NOMO-1 treated with dmso at 0.1 percent for 144 hours (cell line): ENCODE data around the gene MPC1.
"Not testable (repeated sequence)": the region's sequence is repeated elsewhere in the genome, so short reads cannot be mapped to it uniquely, and the experiment has no call there.

Experiments used
- DNase-seq: peaks from one replicate; lab custom pipeline; 2025; ENCODE audit not compliant: unreplicated experiment; lab: John Stamatoyannopoulos, UW

The MPC1 gene

DNA sequence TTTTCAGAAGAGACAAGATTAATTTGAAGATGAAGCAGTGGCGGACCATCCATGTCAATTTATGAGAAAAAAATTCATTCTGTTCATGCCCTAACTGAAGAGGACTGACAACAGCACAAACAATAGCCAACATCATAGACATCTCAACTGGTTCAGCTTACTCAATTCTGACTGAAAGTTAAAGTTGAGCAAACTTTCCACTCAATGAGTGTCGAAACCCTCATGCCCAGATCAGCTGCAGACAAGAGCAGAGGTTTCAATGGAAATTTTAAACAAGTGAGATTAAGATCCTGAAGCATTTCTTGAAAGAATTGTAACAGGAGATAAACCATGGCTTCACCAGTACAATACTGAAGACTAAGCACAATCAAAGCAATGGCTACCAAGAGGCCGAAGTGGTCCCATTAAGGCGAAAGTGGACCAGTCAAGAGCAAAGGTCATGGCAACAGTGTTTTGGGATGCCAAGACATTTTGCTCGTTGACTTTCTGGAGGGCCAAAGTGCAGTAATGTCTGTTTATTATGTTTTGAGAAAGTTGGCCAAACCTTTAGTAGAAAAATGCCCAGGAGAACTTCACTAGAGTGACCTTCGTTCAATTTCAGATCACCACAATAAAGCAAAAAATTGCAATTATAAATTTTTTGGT is 34.3 kb downstream of the MPC1 start:
- DNase-seq: peak; percentile 3

DNA sequence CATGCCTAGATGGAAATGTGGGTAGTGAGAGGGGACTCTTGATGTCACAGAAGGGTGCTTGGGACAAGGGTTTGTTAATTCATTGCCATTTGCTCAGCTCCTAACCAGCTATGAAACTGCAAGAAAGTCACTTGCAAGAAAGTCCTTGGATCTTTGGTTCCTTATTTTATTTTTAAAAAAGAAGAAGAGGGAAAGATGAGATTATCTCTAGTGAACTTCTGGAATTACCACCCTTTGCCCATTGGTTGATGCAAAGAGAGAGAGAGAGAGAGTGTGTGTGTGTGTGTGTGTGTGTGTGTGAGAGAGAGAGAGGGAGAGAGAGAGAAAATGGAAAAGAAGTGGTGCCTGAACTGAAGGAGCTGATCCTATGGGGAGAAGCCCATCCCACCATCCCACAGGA is 35.8 kb downstream of the MPC1 start:
- no peak for DNase-seq

DNA sequence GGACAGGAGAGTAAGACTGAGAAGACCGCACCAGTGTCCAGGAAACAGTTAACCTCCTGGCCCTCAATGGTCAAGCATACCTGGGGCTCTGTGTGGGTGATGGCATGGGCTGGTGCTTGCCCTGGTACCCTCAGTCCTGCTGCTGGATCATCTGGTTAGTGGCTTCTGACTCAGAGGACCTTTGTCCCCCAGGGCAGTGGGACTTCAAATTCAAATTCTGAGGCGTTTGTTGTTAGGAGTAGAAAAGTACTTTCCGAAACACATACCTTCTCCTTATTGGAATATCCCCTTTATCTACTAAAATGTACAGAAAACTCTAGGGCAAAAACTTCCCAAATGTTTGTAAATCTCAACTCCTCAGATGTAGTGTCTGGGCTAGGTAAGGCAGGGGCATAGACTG is 36.3 kb downstream of the MPC1 start:
- no peak for DNase-seq

DNA sequence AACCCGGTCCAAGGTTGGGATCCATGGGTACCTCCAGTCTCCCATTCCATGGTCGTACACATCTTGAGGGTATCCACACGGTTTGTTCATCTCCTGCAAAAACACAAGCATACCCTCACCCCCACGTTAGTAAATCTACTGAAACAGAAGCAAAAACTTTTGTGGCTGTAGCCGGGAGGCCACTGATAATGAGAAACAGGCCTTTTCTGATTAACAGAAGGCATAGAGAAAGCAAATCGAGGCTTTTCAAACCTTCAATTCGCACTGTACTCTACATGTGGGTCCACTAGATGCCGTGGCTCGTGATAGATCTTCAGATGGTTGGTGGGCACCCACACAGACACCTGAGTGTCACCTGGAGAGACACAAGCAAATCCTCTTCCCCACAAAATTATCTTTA is 37.1 kb downstream of the MPC1 start:
- not testable (repeated sequence) for DNase-seq

DNA sequence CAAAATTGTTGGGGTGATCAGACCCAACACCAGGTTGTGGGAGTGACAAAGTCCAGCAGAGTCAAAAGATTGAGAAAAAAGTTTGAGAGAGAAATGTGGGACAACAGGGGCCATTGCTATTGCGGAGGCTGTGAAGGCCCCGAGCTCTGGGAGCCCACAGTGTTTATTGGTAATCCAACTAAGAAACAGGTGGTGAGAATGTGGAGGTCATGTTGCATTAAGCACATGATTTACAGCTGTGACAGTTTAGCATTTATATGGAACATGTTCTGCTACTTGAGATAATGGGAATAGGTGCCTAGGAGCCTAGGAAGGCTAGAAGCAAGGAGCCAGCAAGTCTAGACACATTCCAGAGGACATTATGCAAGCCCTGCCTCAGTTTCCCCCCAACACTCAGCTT is 37.8 kb downstream of the MPC1 start:
- DNase-seq: not testable (repeated sequence)

DNA sequence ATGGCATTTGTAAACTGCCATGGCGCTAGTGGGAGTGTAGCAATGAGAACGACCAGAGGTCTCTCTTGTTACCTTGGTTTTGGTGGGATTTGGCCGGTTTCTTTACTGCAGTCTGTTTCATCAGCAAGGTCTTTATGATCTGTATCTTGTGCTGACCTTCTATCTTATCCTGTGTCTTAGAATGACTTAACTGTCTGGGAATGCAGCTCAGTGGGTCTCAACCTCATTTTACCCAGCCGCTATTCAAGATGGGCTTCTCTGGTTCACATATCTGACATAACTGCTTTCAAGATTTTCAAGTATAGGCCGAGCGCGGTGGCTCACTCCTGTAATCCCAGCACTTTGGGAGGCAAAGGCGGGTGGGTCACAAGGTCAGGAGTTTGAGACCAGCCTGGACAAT is 38.5 kb downstream of the MPC1 start:
- DNase-seq: no peak

DNA sequence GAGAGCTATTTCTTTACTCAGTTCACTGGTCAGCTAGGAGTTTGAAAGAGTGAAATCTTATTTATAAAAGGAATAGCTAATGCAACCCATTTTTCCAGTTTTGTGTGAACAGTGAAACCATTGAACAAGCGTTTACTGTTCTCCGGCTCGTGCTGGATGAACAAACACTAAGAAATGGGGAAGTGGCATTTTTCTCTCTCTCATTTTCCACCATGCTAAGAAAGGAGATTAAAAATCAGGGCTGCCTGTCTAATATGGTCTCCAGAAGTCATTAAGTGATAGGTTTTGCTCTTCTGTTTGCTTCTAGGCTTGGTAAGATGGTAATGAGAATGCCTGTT is 39.6 kb downstream of the MPC1 start:
- DNase-seq: peak; percentile 31

DNA sequence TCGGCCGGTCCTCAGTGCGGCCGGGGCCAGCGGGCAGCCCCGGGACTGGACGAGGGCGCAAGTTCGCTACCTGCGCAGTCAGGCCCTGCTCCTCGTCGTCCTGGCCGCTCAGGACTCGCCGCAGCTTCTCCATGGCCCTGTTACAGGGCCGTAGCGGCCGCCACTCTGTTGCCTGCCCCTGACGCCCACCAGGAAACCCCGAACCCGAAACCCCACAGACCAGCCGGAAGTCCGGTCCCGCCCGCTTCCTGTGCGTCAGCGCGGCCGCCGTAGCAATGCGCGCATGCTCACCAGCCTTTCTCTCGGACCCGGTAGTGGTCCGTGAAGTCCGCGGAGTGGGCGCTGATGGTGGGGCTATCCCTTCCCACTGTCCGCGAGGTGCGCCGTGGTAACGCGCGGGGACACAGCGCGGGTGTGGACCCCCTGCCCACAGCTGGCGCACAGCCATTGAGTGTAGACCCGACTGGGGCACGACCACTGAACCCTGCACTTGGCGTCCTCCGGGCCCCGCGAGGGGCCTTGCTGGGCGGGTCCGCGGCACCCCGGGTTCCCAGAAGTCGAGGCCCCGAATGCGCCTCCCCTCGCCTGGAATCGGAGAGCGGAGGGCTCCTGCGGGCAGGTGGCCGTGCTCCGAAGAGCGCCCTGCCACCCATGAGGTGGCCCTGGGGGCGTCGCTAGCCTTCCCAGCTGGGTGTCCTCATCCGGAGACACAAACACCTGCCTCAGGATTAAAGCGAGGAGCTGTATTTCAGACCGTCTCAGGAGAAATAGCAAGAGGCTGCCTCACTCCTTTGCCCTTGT is 40.2 kb downstream of the MPC1 start, which contains the start of gene SFT2D1:
TSS of gene SFT2D1 (minus strand) at position 197 of the 801 bp plus-strand sequence. CDS start at position 133, 64 bp downstream.
- DNase-seq: peak; percentile 66

DNA sequence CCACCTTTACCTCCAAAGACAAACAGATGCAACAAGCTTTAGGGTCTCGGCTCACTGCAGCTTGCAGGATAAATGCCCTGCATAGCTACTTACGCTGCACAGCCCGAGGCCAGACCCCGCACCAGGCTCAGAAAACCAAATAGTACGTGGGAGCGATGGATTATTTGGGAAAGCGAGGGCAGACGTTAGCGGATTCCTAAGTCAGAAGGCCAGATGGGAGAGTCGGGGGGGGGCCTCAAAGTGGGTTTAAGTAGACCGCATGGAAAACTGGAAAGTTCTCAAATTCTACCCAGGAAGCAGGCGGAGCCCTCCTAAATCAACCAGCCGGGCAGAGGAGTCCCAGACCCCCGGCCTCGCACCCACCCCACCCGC is 40.8 kb downstream of the MPC1 start:
- DNase-seq: no peak

DNA sequence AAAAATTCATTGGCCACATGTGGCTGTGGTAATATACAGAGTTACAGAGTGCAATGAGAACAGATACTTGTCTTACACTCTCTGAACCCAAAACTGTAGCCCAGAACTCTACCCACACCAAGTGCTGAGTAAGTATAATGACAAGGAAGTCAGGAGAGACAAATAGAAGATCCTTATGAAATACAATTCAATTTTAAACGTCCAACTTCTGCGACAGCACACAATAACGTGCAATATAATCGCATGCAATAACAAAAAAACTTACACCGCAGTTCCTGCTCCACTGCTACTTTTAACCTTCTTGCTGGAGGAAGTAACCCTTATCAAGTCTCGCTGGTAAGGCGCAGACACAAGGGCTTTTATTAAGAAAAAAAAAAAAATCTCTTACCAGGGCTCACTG is 41.3 kb downstream of the MPC1 start:
- peak; percentile 44 for DNase-seq

DNA sequence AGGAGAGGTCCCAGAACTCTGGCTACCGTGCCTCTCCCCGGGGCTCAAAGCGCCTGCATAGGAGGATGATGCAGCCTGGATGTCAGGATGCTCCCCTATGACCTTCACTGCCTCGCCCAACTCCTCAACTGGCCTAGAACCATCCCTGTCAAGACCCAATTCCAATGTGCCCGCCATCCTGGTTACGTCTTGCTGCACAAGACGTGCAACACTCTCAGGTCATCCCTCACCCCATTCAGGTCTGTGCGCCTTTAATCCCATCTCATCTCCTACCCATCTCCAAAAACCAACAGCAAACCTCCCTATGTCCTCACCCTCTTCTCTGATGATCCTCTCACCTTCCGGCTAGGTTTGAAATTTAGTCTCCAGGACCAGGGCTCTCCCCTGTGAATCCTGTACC is 43.9 kb downstream of the MPC1 start:
- DNase-seq: no peak

DNA sequence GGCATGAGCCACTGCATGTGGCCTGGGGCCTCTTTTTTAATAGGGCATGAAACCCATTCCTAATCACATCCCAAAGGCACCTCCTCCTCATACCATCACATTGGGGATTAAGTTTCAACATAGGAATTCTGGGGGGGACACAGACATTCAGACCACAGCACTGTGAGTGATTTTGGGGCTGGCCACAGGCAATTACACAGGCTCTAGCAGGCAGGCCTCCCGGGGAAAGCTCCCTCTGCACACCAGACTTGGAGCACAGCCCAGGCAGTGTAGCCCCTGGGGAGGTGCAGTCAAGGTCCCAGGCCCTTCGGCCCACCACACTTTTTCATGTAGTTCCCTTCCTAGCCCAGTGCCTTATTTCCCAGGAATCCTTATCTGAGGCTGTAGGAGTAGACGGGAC is 45.9 kb downstream of the MPC1 start:
- DNase-seq: no peak

DNA sequence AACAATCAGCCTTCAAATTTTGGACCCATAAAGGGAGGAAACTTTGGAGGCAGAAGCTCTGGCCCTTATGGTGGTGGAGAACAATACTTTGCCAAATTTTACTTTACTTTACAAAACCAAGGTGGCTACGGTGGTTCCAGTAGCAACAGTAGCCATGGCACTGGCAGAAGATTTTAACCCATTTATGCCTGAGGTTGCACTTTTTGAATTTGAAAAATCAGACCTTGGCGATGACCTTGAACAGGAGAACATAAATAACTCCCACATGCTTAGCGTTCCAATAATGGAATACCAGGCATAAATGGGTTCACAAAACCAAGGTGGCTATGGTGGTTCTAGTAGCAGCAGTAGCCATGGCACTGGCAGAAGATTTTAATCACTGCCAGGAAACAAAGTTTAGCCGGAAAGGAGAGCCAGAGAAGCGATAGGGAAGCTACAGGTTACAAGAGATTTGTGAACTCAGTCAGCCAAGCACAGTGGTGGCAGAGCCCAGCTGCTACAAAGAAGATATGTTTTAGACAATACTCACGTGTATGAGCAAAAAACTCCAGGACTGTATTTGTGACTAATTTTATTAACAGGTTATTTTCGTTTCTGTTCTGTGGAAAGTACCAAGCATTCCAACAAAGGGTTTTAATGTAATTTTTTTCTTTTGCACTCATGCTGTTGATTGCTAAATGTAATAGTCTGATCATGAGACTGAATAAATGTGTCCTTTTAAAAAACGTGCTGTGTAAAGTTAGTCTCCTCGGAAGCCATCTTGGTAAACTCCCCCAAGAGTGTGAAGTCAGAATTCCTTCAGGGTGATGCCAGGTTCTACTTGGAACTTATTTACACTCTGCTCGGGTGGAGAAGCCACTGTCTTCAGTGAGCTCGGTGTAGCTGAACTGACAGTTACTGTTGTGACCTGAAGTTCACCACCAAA is 47.1 kb downstream of the MPC1 start:
- DNase-seq: no peak

DNA sequence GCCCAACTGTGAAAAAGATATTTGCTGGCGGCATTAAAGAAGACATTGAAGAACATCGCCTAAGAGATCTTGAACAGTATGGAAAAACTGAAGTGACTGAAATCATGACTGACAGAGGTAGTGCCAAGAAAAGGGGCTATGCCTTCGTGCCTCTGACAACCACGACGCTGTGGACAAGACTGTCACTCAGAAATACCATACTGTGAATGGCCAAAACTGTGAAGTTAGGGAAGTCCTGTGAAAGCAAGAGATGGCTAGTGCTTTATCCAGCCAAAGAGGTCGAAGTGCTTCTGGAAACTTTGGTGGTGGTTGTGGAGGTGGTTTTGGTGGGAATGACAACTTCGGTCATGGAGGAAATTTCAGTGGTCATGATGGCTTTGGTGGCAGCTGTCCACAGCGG is 47.9 kb downstream of the MPC1 start:
- DNase-seq: no peak

DNA sequence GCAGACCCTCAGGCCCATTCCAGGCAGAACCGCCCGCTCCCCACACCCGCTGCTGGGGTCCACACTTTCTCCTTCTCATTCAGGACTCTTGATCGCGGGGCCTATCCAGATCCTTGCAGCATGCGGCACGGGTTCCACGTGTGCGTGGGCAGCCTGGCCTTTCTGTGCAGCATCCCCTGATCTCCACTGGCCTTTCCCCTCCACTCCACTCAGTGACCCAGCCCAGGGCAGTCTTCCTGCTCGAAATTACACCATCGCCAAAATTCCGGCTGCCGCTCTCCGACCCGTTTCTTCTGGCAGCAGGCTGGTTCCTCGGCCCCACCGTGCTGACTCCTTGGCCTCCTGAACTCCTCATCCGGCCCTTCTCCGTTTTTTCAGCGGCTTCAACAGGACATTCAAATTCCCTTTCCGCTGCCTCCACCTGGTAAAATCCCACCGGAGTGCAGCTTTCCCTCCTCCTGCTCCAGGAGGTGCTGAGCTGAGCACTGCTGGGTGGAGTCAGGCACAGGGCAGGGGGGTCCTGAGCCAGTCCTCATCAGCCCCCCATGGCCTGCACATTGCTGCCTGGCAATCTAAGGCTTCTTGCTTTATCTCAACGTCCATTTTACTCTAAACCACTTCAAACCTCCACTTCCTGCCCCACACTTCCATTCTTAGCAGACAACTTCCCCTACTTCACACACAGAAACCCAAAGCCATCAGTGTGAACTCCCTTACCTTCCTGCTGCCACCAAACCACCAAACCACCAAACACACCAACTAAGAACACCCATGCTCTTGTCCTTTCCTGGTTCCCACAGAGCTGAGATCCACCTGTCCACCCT is 49.4 kb downstream of the MPC1 start:
- peak; percentile 44 for DNase-seq

DNA sequence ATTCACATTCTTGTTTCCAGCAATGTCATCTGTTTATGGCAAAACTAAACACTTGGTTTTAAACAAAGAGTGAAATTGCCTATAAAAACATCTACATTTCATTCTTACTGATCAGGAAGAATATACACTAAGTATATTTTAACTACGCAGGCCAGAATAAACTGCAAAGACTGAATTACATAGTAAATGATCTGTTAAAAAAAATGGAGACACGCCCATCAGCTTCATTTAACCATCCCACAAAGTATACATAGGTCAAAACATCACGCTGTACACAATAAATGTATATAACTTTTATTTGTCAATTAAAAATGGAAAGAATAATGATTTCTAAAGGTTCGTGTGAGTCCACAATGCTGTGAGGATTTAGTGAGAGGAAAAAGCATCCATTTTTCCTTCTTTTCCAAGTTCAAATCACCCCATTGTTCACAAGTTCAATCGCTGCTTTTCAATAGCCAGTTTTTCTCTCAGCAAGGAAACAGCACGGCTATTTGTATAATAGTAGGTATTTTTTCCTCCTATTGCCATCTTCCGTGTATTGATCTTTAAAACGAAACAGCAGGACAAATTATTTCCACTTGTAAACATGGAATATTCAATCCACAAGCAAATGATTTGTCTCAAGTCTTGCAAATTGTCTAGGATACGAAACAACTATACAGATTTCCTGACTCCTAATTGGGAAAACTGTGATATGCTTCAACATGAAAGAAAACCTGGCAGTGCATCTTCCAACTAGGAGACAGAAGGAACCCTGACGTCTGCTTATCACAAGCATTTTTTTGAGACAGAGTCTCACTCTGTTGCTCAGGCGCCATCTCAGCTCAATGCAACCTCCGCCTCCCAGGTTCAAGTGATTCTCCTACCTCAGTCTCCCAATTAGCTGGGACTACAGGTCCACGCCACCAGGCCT is 51.0 kb downstream of the MPC1 start:
- no peak for DNase-seq

DNA sequence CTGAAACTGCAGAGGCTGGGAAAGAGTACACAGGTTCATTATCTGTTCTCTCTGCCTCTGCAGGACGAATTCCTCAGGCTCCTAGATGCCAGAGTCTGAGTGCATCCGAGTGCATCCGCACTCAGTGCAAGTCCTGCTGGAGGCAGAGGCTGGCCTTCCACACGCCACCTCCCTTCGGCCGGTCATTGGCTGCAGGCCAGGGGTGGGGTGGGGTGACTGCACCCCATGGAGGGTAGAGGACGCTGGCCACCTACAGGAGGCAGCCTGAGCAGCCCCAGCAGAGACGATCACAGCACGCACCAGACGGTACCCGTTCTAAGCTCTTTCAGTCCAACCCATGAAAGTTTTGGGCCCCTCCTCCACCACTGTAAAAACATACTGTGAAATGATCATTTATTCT is 52.1 kb downstream of the MPC1 start:
- DNase-seq: no peak

DNA sequence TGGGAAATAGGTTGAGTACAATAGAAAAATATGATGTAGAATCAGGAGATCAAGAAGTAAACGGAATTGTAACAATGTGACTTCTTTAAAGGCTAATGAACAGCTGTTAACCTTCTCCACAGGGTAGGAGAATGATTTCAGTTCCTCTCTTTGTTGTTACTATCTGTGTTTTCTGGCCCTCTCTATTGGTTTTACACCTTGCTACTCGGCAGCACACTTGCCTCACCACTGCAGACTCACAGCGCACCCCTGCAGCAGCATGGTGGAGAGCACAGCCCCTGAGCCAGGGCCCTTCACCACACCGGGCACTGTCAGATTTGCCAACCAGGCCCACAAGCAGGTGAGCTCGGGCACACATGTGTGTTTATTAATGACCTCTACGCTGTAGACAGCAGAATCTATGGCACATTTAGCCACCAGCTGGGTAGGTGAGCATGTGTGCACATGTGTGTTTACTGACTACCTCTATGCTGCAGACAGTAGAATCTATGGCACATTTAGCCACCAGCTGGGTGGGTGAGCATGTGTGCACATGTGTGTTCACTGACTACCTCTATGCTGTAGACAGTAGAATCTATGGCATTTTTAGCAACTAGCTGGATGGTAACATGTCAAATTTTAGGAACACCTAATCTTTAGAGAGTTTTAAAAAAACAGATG is 57.2 kb downstream of the MPC1 start:
- DNase-seq: no peak

DNA sequence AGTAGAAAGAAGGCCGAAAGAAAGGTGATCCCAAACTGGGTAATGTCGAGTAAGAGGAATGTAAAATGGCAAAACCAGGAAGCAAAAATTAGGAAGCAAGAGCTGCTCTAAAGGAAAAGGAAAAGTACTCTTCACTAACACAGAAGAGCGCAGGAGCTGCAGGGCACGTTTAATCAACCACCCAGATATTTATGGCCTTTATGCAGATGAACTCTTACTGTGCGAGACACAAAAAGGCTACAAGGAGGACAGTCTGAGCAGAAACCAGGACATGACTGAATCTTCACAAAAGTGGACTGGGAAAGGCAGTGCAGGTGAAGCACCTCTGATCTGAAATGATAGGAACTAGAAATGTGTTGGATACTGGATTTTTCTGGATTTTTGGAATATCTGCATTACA is 59.3 kb downstream of the MPC1 start:
- no peak for DNase-seq
